Sigmoid colon (tissue), 4 donors: Measurements from ENCODE around the gene FGGY.

Experiments used
- POLR2A ChIP-seq, 2 donors: fragments of 450-650 bp; IDR thresholded peaks; one replicate each; pipeline ENCODE4 v1.6.1; 2016; ENCODE audit warnings: antibody characterized with exemption in 2 of 2, mild to moderate bottlenecking in 2 of 2, moderate library complexity in 2 of 2
- POLR2AphosphoS5 ChIP-seq, 4 donors: sonication (generic); formaldehyde crosslinking; IDR thresholded peaks; one replicate each; pipeline ENCODE4 v1.6.1; 2017; ENCODE audit warnings: antibody characterized with exemption in 4 of 4
- TF ChIP-seq, protein P1 (sequence below), 4 experiments: fragments of 450-650 bp in 3 of 4; fragments of 200-600 bp in 1 of 4; IDR thresholded peaks; one replicate each; pipeline ENCODE4 v1.5.1; 2016 to 2019; ENCODE audit warnings: antibody characterized with exemption in 4 of 4, mild to moderate bottlenecking in 3 of 4, moderate library complexity in 2 of 4

DNA sequence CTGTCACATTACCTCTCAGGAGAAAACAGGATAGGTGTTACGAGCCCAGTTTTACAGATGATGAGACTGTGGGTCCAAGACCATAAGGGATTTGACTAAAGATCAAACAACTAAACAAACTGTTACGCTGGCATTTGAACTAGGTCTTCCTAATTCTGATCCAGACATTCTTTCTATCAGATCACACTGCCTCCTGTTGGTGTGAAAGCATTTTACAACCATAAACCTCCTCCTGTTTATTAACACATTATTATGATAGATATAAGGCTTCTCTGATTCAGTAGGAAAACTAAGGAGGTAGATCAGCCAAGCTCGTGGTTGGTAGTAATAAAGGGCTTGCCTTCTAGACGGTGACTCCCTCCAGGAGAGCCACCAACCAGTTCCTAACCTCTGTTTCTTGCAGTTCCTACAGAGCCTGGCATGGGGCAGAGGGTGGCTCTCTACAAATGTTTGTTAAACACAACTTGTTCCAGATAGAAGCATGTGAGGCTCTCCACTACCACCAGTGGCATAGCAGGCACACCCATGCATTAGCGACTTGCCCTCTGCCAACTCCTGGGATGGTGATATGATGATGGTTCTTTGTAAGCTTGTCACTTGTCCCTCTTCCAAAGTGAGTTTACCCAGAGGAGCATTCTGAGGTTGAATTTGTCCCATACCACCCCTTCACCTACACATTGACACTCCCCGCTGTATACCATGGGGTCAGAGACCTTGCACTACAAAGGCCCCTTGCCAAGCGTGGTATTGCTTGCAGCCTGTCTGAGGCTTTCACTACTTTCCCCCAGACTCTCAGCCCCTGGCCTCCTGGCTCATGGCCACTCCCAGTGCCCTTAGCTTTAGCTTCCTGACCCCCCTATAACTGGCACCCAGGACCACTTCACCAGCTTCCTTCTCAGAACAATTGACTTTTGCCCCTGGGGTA is 421.4 kb downstream of the FGGY start:
- TF ChIP-seq, protein P1, sequence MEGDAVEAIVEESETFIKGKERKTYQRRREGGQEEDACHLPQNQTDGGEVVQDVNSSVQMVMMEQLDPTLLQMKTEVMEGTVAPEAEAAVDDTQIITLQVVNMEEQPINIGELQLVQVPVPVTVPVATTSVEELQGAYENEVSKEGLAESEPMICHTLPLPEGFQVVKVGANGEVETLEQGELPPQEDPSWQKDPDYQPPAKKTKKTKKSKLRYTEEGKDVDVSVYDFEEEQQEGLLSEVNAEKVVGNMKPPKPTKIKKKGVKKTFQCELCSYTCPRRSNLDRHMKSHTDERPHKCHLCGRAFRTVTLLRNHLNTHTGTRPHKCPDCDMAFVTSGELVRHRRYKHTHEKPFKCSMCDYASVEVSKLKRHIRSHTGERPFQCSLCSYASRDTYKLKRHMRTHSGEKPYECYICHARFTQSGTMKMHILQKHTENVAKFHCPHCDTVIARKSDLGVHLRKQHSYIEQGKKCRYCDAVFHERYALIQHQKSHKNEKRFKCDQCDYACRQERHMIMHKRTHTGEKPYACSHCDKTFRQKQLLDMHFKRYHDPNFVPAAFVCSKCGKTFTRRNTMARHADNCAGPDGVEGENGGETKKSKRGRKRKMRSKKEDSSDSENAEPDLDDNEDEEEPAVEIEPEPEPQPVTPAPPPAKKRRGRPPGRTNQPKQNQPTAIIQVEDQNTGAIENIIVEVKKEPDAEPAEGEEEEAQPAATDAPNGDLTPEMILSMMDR (IDR thresholded peaks at IDR 0.05): peak in 2 of 4 experiments; percentile 17 to 34
- TF ChIP-seq POLR2A (IDR thresholded peaks at IDR 0.05) (no peak), POLR2AphosphoS5 (IDR thresholded peaks at IDR 0.05) (no peak)
